ENCODE results near the gene CHI3L2.
"Not testable (repeated sequence)": the region's sequence is repeated elsewhere in the genome, so short reads cannot be mapped to it uniquely, and the experiment has no call there.

DNA sequence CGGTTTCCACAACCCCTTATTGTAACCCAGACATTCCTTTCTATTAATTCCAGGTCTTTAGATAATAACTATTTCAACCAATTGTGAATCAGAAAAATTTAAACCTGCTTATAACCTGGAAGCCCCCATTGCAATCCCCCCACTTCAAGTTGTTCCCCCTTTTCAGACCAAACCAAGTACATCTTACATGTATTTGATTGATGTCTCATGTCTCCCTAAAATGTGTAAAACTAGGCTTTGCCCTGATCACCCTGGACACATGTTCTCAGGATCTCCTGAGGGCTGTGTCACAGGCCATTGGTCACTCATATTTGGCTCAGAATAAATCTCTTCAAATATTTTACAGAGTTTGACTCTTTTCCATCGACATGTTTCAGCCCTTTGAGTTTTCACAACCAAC, 12.2 kb upstream of the CHI3L2 start:
- TF ChIP-seq, protein P1, sequence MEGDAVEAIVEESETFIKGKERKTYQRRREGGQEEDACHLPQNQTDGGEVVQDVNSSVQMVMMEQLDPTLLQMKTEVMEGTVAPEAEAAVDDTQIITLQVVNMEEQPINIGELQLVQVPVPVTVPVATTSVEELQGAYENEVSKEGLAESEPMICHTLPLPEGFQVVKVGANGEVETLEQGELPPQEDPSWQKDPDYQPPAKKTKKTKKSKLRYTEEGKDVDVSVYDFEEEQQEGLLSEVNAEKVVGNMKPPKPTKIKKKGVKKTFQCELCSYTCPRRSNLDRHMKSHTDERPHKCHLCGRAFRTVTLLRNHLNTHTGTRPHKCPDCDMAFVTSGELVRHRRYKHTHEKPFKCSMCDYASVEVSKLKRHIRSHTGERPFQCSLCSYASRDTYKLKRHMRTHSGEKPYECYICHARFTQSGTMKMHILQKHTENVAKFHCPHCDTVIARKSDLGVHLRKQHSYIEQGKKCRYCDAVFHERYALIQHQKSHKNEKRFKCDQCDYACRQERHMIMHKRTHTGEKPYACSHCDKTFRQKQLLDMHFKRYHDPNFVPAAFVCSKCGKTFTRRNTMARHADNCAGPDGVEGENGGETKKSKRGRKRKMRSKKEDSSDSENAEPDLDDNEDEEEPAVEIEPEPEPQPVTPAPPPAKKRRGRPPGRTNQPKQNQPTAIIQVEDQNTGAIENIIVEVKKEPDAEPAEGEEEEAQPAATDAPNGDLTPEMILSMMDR (IDR thresholded peaks at IDR 0.05 in 8 of 11, conservative IDR thresholded peaks at IDR 0.05 in 3 of 11) = not testable (repeated sequence)
- TF ChIP-seq POLR2AphosphoS5, POLR2A (IDR thresholded peaks at IDR 0.05): not testable (repeated sequence)

All from spleen (tissue), 7 donors.